ENCODE measurements around the gene WDFY1.

Gene WDFY1

GRCh38 chr2:223930103-223930976 lies 14.8 kb downstream of the WDFY1 start:
- no peak for DNase-seq (ENCODE audit: low read depth)

GRCh38 chr2:223929571-223930102 lies 15.5 kb downstream of the WDFY1 start:
- no peak for DNase-seq (ENCODE audit: low read depth)

- no peak for DNase-seq (ENCODE audit: low read depth)
Measured at GRCh38 chr2:223928113-223929006, 16.8 kb downstream of the WDFY1 start.

- no peak for DNase-seq (ENCODE audit: low read depth)
Measured at GRCh38 chr2:223925106-223925505, 20.0 kb downstream of the WDFY1 start.

- DNase-seq (ENCODE audit: low read depth), result no peak
Measured at GRCh38 chr2:223923976-223924375, 21.2 kb downstream of the WDFY1 start.

GRCh38 chr2:223922308-223922707 lies 22.8 kb downstream of the WDFY1 start:
- no peak for DNase-seq (ENCODE audit: low read depth)

- DNase-seq (ENCODE audit: low read depth), result no peak
Measured at GRCh38 chr2:223921204-223921603, 23.9 kb downstream of the WDFY1 start.

- DNase-seq (ENCODE audit: low read depth), result no peak
Measured at GRCh38 chr2:223920109-223920508, 25.0 kb downstream of the WDFY1 start.

GRCh38 chr2:223918671-223919134 lies 26.4 kb downstream of the WDFY1 start:
- DNase-seq (ENCODE audit: low read depth), result no peak

GRCh38 chr2:223916181-223916920 lies 28.8 kb downstream of the WDFY1 start:
- no peak for DNase-seq (ENCODE audit: low read depth)

GRCh38 chr2:223915071-223915470 lies 30.1 kb downstream of the WDFY1 start:
- DNase-seq (ENCODE audit: low read depth), result no peak

GRCh38 chr2:223914324-223914723 lies 30.8 kb downstream of the WDFY1 start:
- no peak for DNase-seq (ENCODE audit: low read depth)

- no peak for DNase-seq (ENCODE audit: low read depth)
Measured at GRCh38 chr2:223909001-223909741, 36.0 kb downstream of the WDFY1 start.

- no peak for DNase-seq (ENCODE audit: low read depth)
Measured at GRCh38 chr2:223908304-223908998, 36.7 kb downstream of the WDFY1 start.

- no peak for DNase-seq (ENCODE audit: low read depth)
Measured at GRCh38 chr2:223905996-223906395, 39.1 kb downstream of the WDFY1 start.

- no peak for DNase-seq (ENCODE audit: low read depth)
Measured at GRCh38 chr2:223901854-223902253, 43.3 kb downstream of the WDFY1 start.

- DNase-seq (ENCODE audit: low read depth), result no peak
Measured at GRCh38 chr2:223901311-223901710, 43.8 kb downstream of the WDFY1 start.

GRCh38 chr2:223900531-223900930 lies 44.6 kb downstream of the WDFY1 start:
- DNase-seq (ENCODE audit: low read depth), result no peak

GRCh38 chr2:223900066-223900465 lies 45.1 kb downstream of the WDFY1 start:
- no peak for DNase-seq (ENCODE audit: low read depth)

GRCh38 chr2:223897669-223898330 lies 47.3 kb downstream of the WDFY1 start:
- no peak for DNase-seq (ENCODE audit: low read depth)
